Gastrocnemius medialis (tissue), 4 donors: Measurements from ENCODE around the gene LY6G5C. TPM values are rescaled to one million over a fixed set of nuclear protein-coding genes. Genes with fewer than 3 reads are reported as not detected.

ENCODE experiments used
- ATAC-seq, 2 donors: fragments of 150-250 bp; one replicate each; pipeline ENCODE4 v1.9.1; 2016
- DNase-seq, 2 donors: peaks; one replicate each; pipeline ENCODE4 v3.0.0-alpha.2; 2019
- H3K27ac ChIP-seq, 4 donors: fragments of 200-600 bp; sonication (generic); 1 replicate in 1 of 4; 2 replicates in 3 of 4; pipeline ENCODE4 v1.5.1; 2016 to 2018; ENCODE audit warnings: mild to moderate bottlenecking in 2 of 4, moderate library complexity in 1 of 4
- H3K27me3 ChIP-seq, 3 donors: fragments of 200-600 bp; sonication (generic) in 2 of 3; 1 replicate in 1 of 3; 2 replicates in 2 of 3; pipeline versions ENCODE4 v1.5.1 to v1.6.0; 2016 to 2019; ENCODE audit warnings: mild to moderate bottlenecking in 1 of 3, moderate library complexity in 1 of 3
- H3K36me3 ChIP-seq, 2 donors: fragments of 200-600 bp; sonication (generic) in 1 of 2; one replicate each; pipeline ENCODE4 v1.5.1; 2017 to 2018
- H3K4me1 ChIP-seq, 2 donors: fragments of 200-600 bp; sonication (generic) in 1 of 2; one replicate each; pipeline ENCODE4 v1.5.1; 2016 to 2017; ENCODE audit warnings: mild to moderate bottlenecking in 2 of 2
- H3K4me3 ChIP-seq, 4 donors: fragments of 200-600 bp; sonication (generic) in 3 of 4; 1 replicate in 1 of 4; 2 replicates in 3 of 4; pipeline ENCODE4 v1.5.1; 2016 to 2019; ENCODE audit warnings: mild to moderate bottlenecking in 2 of 4
- H3K9me3 ChIP-seq, 3 donors: fragments of 200-600 bp; sonication (generic) in 2 of 3; 1 replicate in 1 of 3; 2 replicates in 2 of 3; pipeline ENCODE4 v1.5.1; 2016 to 2019
- POLR2A ChIP-seq, 2 donors: fragments of 450-650 bp; IDR thresholded peaks; one replicate each; pipeline ENCODE4 v1.6.1; 2017; ENCODE audit warnings: antibody characterized with exemption in 2 of 2, mild to moderate bottlenecking in 2 of 2, moderate library complexity in 2 of 2
- in situ Hi-C, 4 donors: fragments of 200-750 bp; cut with MboI; loops; one replicate each; pipeline versions ENCODE4 v1.15.0 to v1.8.0; 2017; ENCODE audit warnings: low sequenced_read_pairs in 4 of 4
- intact Hi-C: fragments of 100-400 bp; cut with DNase I; formaldehyde crosslinking; loops from one replicate; pipeline ENCODE4 v1.15.1; 2023; ENCODE audit warnings: low total_unique reads
- total RNA-seq, 4 donors: library from RNA; depleted of rRNA; stranded (reverse); fragments of >200 nt; gene quantifications; one replicate each; pipeline versions ENCODE4 v1.1.0 to v1.2.3, GENCODE V29; 2016
- TF ChIP-seq, protein P1 (sequence below), 5 experiments: fragments of 450-650 bp in 3 of 5; fragments of 200-600 bp in 2 of 5; sonication (generic) in 2 of 5; IDR thresholded peaks in 4 of 5; conservative IDR thresholded peaks in 1 of 5; 1 replicate in 4 of 5; 2 replicates in 1 of 5; pipeline ENCODE4 v1.5.1; 2016 to 2019; ENCODE audit warnings: antibody characterized with exemption in 5 of 5, mild to moderate bottlenecking in 3 of 5, moderate library complexity in 3 of 5

LY6G5C gene
- total RNA-seq, 4 donors from 2014 or later, result 1.3 to 3.2 TPM; not detected in 2

DNA sequence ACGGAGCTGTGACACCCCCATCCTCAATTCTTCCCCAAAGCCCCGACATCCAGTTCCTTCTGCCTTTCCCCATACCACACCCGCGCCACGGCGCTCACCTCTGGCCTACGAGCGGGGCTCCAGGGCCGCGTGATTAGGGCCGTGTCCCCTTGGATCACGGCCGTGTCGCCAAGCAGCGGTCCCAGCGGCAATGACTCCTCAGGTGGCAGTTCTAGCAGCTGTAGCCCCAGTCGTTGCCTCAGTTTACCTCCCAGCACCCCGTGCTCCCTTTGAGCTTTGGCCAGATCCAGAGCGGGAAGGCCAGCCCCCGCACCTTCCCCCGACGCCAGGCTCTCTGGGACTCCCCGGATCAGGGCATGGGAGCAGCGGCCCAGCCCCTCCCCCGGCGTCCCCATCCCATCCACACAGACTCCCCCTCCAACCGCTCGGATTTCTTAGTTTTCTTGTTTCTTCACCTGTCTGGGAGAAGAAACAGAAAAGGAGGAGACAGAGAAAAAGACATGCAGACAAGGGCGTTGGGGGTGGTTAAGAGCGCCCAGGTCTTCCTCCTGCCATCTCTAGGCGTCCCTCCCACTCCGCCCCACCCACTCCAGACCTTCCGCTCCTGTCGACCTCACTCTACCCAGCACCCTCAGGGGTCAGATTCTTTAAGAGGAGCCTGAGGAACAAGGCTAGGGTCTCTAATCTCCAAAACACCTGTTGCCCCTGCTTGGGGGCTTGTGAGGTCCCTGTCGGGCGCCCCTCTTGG is 48.1 kb upstream of the LY6G5C start, which contains the start of gene DDAH2:
Gene DDAH2 (minus strand): TSS at position 533 of the 748 bp plus-strand sequence. CDS start 138 bp downstream, at position 395.
- in situ Hi-C loops, result no loop called here
- TF ChIP-seq, protein P1, sequence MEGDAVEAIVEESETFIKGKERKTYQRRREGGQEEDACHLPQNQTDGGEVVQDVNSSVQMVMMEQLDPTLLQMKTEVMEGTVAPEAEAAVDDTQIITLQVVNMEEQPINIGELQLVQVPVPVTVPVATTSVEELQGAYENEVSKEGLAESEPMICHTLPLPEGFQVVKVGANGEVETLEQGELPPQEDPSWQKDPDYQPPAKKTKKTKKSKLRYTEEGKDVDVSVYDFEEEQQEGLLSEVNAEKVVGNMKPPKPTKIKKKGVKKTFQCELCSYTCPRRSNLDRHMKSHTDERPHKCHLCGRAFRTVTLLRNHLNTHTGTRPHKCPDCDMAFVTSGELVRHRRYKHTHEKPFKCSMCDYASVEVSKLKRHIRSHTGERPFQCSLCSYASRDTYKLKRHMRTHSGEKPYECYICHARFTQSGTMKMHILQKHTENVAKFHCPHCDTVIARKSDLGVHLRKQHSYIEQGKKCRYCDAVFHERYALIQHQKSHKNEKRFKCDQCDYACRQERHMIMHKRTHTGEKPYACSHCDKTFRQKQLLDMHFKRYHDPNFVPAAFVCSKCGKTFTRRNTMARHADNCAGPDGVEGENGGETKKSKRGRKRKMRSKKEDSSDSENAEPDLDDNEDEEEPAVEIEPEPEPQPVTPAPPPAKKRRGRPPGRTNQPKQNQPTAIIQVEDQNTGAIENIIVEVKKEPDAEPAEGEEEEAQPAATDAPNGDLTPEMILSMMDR (IDR thresholded peaks at IDR 0.05 in 4 of 5, conservative IDR thresholded peaks at IDR 0.05 in 1 of 5), result peak in 1 of 5 experiments; percentile 58
- TF ChIP-seq POLR2A (IDR thresholded peaks at IDR 0.05), result no peak
- peaks cover 7 to 8% of the 10 kb centered on the region in 2 donors for H3K4me1 ChIP-seq

DNA sequence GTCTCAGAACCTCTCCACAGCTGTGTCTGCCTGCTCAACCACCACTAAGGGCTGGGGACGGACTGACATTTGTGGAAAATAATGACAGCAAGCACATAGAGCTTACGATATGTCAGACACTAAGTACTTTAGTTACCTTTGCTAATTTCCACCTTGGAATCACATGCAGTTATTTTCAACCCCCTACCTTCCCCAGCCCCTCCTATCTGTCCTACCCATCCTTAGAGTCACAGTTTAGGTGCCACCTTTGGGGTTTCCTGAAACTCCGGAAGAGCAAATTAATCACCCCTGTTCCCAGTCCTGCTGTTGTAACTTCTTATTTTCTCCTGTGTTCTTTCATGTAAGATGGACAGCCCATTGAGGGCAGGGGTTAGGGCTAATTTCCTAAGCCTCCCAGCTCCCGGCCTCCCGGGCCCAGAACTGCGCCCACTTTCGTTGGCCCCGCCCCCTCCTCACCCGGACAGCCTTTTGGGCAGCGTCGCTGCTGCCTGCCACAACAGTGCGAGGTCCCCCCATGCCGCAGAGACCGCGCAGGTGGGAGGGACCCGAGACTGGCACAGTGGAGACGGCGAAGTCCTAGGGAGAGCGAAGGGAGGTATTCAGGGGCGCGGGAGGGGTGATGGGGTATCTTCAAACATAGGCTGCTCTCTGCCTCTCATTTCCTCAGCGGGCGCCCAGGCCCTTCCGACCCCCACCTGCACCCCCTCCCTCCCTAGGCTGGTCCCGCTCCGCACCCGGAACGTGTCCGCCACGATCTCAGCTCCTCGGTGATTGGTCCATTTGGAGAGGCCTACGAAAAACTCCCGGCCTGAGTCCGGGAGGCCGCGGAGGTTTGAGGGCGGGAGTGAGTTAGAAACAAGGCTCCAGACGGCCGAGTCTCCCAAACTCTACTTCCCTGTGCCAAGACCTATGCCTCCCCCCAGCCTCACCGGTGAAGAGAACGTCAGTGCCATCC is 47.1 kb upstream of the LY6G5C start:
- Histone ChIP-seq H3K9me3 (no peaks in the 10 kb centered on the region), H3K4me3 (peak overlapping the region; percentile 62 to 95 (median 85)), H3K27ac (peak overlapping the region; percentile 78 to 92 (median 88)), H3K36me3 (peaks cover 0 to 7% of the 10 kb centered on the region in 2 donors), H3K27me3 (peaks cover 0 to 3% (median 0%) of the 10 kb centered on the region in 3 donors), H3K4me1 (peaks cover 7 to 8% of the 10 kb centered on the region in 2 donors)
- TF ChIP-seq, protein P1 (IDR thresholded peaks at IDR 0.05 in 4 of 5, conservative IDR thresholded peaks at IDR 0.05 in 1 of 5), result no peak
- no peak for TF ChIP-seq POLR2A (IDR thresholded peaks at IDR 0.05)
- intact Hi-C loops, result no loop called here
- ATAC-seq, result no peak
- no peak for DNase-seq
- in situ Hi-C loops, result no loop called here

More for the DNA sequence above, 48.1 kb upstream of the LY6G5C start, which contains the start of gene DDAH2:
- peaks cover 0 to 3% (median 0%) of the 10 kb centered on the region in 3 donors for H3K27me3 ChIP-seq
- H3K9me3 ChIP-seq, result no peaks in the 10 kb centered on the region
- DNase-seq (no peak), ATAC-seq (peak; percentile 27 to 49)
- peak within 1 kb of the TSS; percentile 62 to 95 (median 85) for H3K4me3 ChIP-seq
- H3K27ac ChIP-seq, result peak within 1 kb of the TSS; percentile 78 to 92 (median 88)
- intact Hi-C loops, result loop anchor here (1.0 kb wide), 1 partner anchor 26 kb away; the partner anchor contains the start of gene ABHD16A
- peaks cover 0 to 15% of the 10 kb centered on the region in 2 donors for H3K36me3 ChIP-seq

DNA sequence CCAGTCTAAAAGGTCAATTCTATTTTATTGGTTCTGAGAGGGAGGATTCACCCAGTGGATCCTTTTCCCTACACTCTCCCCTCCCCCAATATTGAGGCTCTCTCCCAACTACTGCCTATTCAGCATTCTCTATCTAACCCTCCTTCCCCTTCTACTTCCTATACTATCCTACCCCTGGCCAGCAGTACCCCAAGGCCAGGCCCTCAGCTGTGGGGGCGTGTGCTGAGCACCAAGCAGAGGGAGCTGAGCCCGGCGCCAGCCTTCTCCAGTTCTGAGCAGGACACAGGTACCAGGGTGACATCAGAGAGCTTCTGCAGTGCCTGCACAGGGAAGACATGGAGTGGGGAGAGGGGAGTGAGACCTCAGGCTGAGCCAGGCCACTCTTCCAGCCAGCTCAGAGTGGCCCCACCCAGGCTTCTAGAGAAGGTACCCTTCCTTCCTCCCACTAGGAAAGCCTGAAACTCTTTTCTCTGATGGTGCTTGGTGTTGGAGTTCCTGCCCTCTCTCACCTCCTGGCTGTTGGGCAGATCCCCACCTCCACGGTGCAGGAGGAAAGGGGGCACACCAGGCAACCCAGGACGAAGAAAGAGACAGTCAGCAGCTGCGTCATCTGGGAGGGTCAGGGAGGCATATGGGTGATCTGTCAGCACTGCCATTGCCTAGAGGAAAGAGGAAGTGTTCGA is 46.3 kb upstream of the LY6G5C start:
- Histone ChIP-seq H3K36me3 (no peaks in the 10 kb centered on the region), H3K27me3 (peaks cover 0 to 3% (median 0%) of the 10 kb centered on the region in 3 donors), H3K27ac (peak overlapping the region in 1 of 4 donors; percentile 88), H3K9me3 (no peaks in the 10 kb centered on the region), H3K4me3 (no peak overlapping the region), H3K4me1 (peaks cover 7 to 8% of the 10 kb centered on the region in 2 donors)
- in situ Hi-C loops, result no loop called here
- intact Hi-C loops, result no loop called here
- no peak for ATAC-seq
- no peak for DNase-seq
- TF ChIP-seq, protein P1 (IDR thresholded peaks at IDR 0.05 in 4 of 5, conservative IDR thresholded peaks at IDR 0.05 in 1 of 5), result no peak
- no peak for TF ChIP-seq POLR2A (IDR thresholded peaks at IDR 0.05)
